Neural progenitor cell (in vitro differentiated cells): ENCODE data around the gene ZNF81.

Experiments used
- EZH2 ChIP-seq: fragments of 200-600 bp; sonication (generic); IDR thresholded peaks from 2 replicates; pipeline ENCODE4 v1.6.1; 2017; ENCODE audit warnings: antibody characterized with exemption, mild to moderate bottlenecking, moderate library complexity
- TF ChIP-seq, protein P1 (sequence below): fragments of 200-600 bp; sonication (generic); IDR thresholded peaks from 2 replicates; pipeline ENCODE4 v1.5.1; 2017; ENCODE audit warnings: antibody characterized with exemption, mild to moderate bottlenecking

DNA sequence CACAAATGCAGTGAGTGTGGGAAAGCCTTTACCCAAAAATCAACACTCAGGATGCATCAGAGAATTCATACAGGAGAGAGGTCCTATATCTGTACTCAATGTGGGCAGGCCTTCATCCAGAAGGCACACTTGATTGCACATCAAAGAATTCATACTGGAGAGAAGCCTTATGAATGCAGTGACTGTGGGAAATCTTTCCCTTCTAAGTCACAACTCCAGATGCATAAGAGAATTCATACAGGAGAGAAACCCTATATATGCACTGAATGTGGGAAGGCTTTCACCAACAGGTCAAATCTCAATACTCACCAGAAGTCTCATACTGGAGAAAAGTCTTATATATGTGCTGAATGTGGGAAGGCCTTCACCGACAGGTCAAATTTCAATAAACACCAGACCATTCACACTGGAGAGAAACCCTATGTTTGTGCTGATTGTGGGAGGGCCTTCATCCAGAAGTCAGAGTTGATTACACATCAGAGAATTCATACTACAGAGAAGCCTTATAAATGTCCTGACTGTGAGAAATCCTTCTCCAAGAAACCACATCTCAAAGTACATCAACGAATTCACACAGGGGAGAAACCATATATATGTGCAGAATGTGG lies 79.3 kb downstream of the ZNF81 start:
- TF ChIP-seq, protein P1, sequence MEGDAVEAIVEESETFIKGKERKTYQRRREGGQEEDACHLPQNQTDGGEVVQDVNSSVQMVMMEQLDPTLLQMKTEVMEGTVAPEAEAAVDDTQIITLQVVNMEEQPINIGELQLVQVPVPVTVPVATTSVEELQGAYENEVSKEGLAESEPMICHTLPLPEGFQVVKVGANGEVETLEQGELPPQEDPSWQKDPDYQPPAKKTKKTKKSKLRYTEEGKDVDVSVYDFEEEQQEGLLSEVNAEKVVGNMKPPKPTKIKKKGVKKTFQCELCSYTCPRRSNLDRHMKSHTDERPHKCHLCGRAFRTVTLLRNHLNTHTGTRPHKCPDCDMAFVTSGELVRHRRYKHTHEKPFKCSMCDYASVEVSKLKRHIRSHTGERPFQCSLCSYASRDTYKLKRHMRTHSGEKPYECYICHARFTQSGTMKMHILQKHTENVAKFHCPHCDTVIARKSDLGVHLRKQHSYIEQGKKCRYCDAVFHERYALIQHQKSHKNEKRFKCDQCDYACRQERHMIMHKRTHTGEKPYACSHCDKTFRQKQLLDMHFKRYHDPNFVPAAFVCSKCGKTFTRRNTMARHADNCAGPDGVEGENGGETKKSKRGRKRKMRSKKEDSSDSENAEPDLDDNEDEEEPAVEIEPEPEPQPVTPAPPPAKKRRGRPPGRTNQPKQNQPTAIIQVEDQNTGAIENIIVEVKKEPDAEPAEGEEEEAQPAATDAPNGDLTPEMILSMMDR = no peak
- TF ChIP-seq EZH2 = no peak
